ENCODE measurements around the gene CFAP46.
"Not testable (repeated sequence)": the region's sequence is repeated elsewhere in the genome, so short reads cannot be mapped to it uniquely, and the experiment has no call there.

Gene CFAP46

GRCh38 chr10:132943791-132944404 lies 1.5 kb upstream of the CFAP46 start:
- no peak for DNase-seq

- no peak for DNase-seq
These were observed 854 bp upstream of the CFAP46 start for GRCh38 chr10:132943058-132943790.

- DNase-seq = no peak
These were observed 724 bp downstream of the CFAP46 start for GRCh38 chr10:132941640-132942051.

GRCh38 chr10:132940791-132941465 lies 1.4 kb downstream of the CFAP46 start:
- no peak for DNase-seq

GRCh38 chr10:132939957-132940790 lies 2.2 kb downstream of the CFAP46 start:
- DNase-seq = no peak

GRCh38 chr10:132939378-132939955 lies 2.9 kb downstream of the CFAP46 start:
- DNase-seq = no peak

GRCh38 chr10:132938472-132939339 lies 3.7 kb downstream of the CFAP46 start:
- DNase-seq = no peak

- no peak for DNase-seq
These were observed 4.5 kb downstream of the CFAP46 start for GRCh38 chr10:132937861-132938260.

- no peak for DNase-seq
These were observed 7.4 kb downstream of the CFAP46 start for GRCh38 chr10:132934953-132935352.

- DNase-seq = no peak
These were observed 8.9 kb downstream of the CFAP46 start for GRCh38 chr10:132933308-132934042.

- no peak for DNase-seq
These were observed 9.7 kb downstream of the CFAP46 start for GRCh38 chr10:132932461-132933307.

- not testable (repeated sequence) for DNase-seq
These were observed 10.8 kb downstream of the CFAP46 start for GRCh38 chr10:132931258-132932250.

GRCh38 chr10:132930701-132931100 lies 11.7 kb downstream of the CFAP46 start:
- DNase-seq = not testable (repeated sequence)

GRCh38 chr10:132929953-132930548 lies 12.3 kb downstream of the CFAP46 start:
- DNase-seq = no peak

- no peak for DNase-seq
These were observed 12.9 kb downstream of the CFAP46 start for GRCh38 chr10:132929480-132929879.

- no peak for DNase-seq
These were observed 14.1 kb downstream of the CFAP46 start for GRCh38 chr10:132928261-132928660.

- DNase-seq = no peak
These were observed 14.5 kb downstream of the CFAP46 start for GRCh38 chr10:132927824-132928223.

All from activated CD4-positive, alpha-beta T cell treated with anti-CD3 and anti-CD28 coated beads for 4 hours (primary cell).